ENCODE results near the gene ATXN7L2. TPM values are rescaled to one million over a fixed set of nuclear protein-coding genes. Genes with fewer than 3 reads are reported as not detected.

Gene ATXN7L2
- total and polyA plus RNA-seq, 10 of the 15 experiments (the other 5 are each of a cell fraction or from before 2014, with no cell fraction given) = 0.27 to 7.4 (median 4.9) TPM

GRCh38 chr1:109454497-109455133 is 29.1 kb upstream of the ATXN7L2 start:
- Histone ChIP-seq H4K20me1 (ENCODE audit: control insufficient read depth, insufficient read depth) (no peaks in the 10 kb centered on the region), H3K4me3 (no peak overlapping the region), H3K79me2 (ENCODE audit: control insufficient read depth, insufficient read depth, low read length) (no peaks in the 10 kb centered on the region), H3K4me2 (ENCODE audit: control insufficient read depth, insufficient read depth) (no peak overlapping the region), H3K36me3 (ENCODE audit: control insufficient read depth in 2 of 2, insufficient read depth in 2 of 2, low read length in 1 of 2) (no peaks in the 10 kb centered on the region), H3K27ac (ENCODE audit: control insufficient read depth, insufficient read depth) (no peak overlapping the region), H2AFZ (ENCODE audit: control insufficient read depth, low read depth, low read length) (no peak overlapping the region), H3K27me3 (replicated peaks in 1 of 2; ENCODE audit: control insufficient read depth in 2 of 2, insufficient read depth in 2 of 2, low read length in 1 of 2) (no peaks in the 10 kb centered on the region), H3K9ac (ENCODE audit: control insufficient read depth, insufficient read depth, low read length) (no peak overlapping the region), H3K4me1 (ENCODE audit: control insufficient read depth, insufficient read depth, low read length) (no peaks in the 10 kb centered on the region), H3K9me3 (replicated peaks; ENCODE audit: control insufficient read depth, insufficient read depth, low read length) (no peaks in the 10 kb centered on the region; the same call in 2 of the 3 replicates)
- POLR2A ChIA-PET = no interaction called here
- in situ Hi-C loops (cut with MboI) (no loop called here), intact Hi-C loops (cut with micrococcal nuclease; ENCODE audit: unreplicated experiment) (no loop called here)
- no peak for TF ChIP-seq TAF1 (IDR thresholded peaks at IDR 0.05; ENCODE audit: borderline replicate concordance, low read depth, low read length)
- no peak for TF ChIP-seq IRF5 (IDR thresholded peaks at IDR 0.05; ENCODE audit: borderline replicate concordance)
- no peak for TF ChIP-seq RB1 (IDR thresholded peaks at IDR 0.05; ENCODE audit: borderline replicate concordance)
- TF ChIP-seq DPF2 (IDR thresholded peaks at IDR 0.05) = no peak
- no peak for TF ChIP-seq SIX5 (IDR thresholded peaks at IDR 0.05; ENCODE audit: low read depth, low read length, severe bottlenecking)
- no peak for TF ChIP-seq ZZZ3 (IDR thresholded peaks at IDR 0.05; ENCODE audit: control insufficient read depth, insufficient read length, low read depth)
- TF ChIP-seq NBN (IDR thresholded peaks at IDR 0.05) = no peak
- no peak for TF ChIP-seq E2F8 (IDR thresholded peaks at IDR 0.05; ENCODE audit: low read depth, partially characterized antibody)
- TF ChIP-seq POLR2AphosphoS5 (IDR thresholded peaks at IDR 0.05; ENCODE audit: low read length) = no peak
- TF ChIP-seq BRCA1 (IDR thresholded peaks at IDR 0.05; ENCODE audit: low read depth, low read length) = no peak
- TF ChIP-seq MEF2B (IDR thresholded peaks at IDR 0.05; ENCODE audit: partially characterized antibody, poor library complexity, severe bottlenecking) = no peak
- no peak for TF ChIP-seq NFYA (IDR thresholded peaks at IDR 0.05; ENCODE audit: borderline replicate concordance, low read depth, low read length)
- no peak for TF ChIP-seq TARDBP (IDR thresholded peaks at IDR 0.05; ENCODE audit: borderline replicate concordance)
- TF ChIP-seq POLR2A (IDR thresholded peaks at IDR 0.05; ENCODE audit: low read depth, low read length) = no peak
- TF ChIP-seq HDGF (IDR thresholded peaks at IDR 0.05) = no peak
- no peak for DNase-seq (ENCODE audit: low read depth, low spot score)
- CTCF ChIA-PET = interaction anchor here (1.2 kb wide), 1 partner anchor 77 kb away, joined by 4 read pairs; no protein-coding TSS in a partner anchor
- BruUV-seq (replicated peaks) = no TSS peak
- SMC1A ChIA-PET (ENCODE audit: uncharacterized antibody, unreplicated experiment) = no interaction called here
- FAIRE-seq = no peak
- RAD21 ChIA-PET (ENCODE audit: unreplicated experiment) = no interaction called here
- no peak for ATAC-seq
- WGBS (ENCODE audit: insufficient coverage, insufficient replicate concordance, low lambda C conversion rate, missing lambda C conversion rate) = 15% methylated on average over 1 of the region's 1 CpG

Data from GM12878 (cell line).